ENCODE measurements around the gene SEMA4D.

- TF ChIP-seq CTCF (conservative IDR thresholded peaks at IDR 0.05; ENCODE audit: low read length) (no peak), EZH2phosphoT487 (IDR thresholded peaks at IDR 0.05; ENCODE audit: borderline replicate concordance) (no peak)
Measured at GRCh38 chr9:89482056-89482851, 15.7 kb downstream of the SEMA4D start.
